Vagina (tissue), 2 donors: ENCODE results near the gene SLC1A1.

Source experiments
- POLR2A ChIP-seq, 2 donors: fragments of 450-650 bp; IDR thresholded peaks; one replicate each; pipeline ENCODE4 v1.6.1; 2017; ENCODE audit warnings: antibody characterized with exemption in 2 of 2, mild to moderate bottlenecking in 2 of 2, moderate library complexity in 2 of 2
- POLR2AphosphoS5 ChIP-seq, 2 donors: sonication (generic); formaldehyde crosslinking; IDR thresholded peaks; one replicate each; pipeline ENCODE4 v1.9.0; 2017; ENCODE audit warnings: antibody characterized with exemption in 2 of 2, mild to moderate bottlenecking in 2 of 2, low read depth in 1 of 2; ENCODE audit not compliant: insufficient read depth in 1 of 2
- TF ChIP-seq, protein P1 (sequence below), 3 experiments: fragments of 450-650 bp in 2 of 3; fragments of 200-600 bp in 1 of 3; sonication (generic) in 1 of 3; IDR thresholded peaks; one replicate each; pipeline ENCODE4 v1.5.1; 2017 to 2019; ENCODE audit warnings: antibody characterized with exemption in 3 of 3, mild to moderate bottlenecking in 2 of 3, moderate library complexity in 2 of 3

GRCh38 chr9:4615251-4615650 is 125.0 kb downstream of the SLC1A1 start:
- TF ChIP-seq, protein P1, sequence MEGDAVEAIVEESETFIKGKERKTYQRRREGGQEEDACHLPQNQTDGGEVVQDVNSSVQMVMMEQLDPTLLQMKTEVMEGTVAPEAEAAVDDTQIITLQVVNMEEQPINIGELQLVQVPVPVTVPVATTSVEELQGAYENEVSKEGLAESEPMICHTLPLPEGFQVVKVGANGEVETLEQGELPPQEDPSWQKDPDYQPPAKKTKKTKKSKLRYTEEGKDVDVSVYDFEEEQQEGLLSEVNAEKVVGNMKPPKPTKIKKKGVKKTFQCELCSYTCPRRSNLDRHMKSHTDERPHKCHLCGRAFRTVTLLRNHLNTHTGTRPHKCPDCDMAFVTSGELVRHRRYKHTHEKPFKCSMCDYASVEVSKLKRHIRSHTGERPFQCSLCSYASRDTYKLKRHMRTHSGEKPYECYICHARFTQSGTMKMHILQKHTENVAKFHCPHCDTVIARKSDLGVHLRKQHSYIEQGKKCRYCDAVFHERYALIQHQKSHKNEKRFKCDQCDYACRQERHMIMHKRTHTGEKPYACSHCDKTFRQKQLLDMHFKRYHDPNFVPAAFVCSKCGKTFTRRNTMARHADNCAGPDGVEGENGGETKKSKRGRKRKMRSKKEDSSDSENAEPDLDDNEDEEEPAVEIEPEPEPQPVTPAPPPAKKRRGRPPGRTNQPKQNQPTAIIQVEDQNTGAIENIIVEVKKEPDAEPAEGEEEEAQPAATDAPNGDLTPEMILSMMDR (IDR thresholded peaks at IDR 0.05), result no peak
- TF ChIP-seq POLR2AphosphoS5 (IDR thresholded peaks at IDR 0.05; ENCODE audit: insufficient read depth in 1 of 2, low read depth in 1 of 2) (no peak), POLR2A (IDR thresholded peaks at IDR 0.05) (no peak)
